ENCODE data around the gene DENR.

Gene DENR

DNA sequence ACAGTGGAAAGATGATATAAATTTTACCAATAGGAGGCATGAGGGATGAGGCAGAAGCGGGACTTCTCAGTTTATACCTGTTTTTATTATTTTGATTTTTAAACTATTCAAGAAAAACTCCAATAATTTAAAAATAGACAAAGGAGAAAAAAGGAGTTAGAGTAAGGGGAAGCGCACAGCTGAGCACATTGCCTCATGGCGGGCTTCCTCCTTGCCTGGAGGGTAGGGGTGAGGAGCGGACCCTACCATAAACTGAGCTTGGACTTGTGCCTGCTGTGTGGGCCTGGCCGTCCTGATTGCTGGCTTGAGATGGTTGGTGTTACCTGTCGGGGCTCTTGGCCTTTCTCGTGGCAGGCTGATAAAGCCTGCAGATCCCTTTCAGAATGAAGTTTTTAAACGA lies 67.5 kb downstream of the DENR start:
- DNase-seq (ENCODE audit: low read depth) = no peak
